HepG2 (cell line): ENCODE measurements around the gene CLCNKA. TPM values are rescaled to one million over a fixed set of nuclear protein-coding genes. Genes with fewer than 3 reads are reported as not detected.

Experiments used
- ATAC-seq: fragments of 200-7000 bp; cut with Tn5 transposase; 3 replicates; pipeline ENCODE4 v1.9.1; 2020; ENCODE audit warnings: mild to moderate bottlenecking, moderate library complexity
- BruUV-seq: library from RNA; stranded (reverse); fragments of 400-500 nt; replicated peaks from 2 replicates; lab custom pipeline; 2021; lab: Mats Ljungman, UMichigan
- CTCF ChIA-PET: fragments of 300-600 bp; formaldehyde crosslinking; extraction: SDS; loops from one replicate; lab custom pipeline; 2021; ENCODE audit warnings: low total read pairs, inconsistent platforms, low intra/inter-chr PET ratio; lab: Yijun Ruan, JAX
- POLR2A ChIA-PET: fragments of 350-600 bp; sonication (Branson Sonifier 250); formaldehyde crosslinking; loops from one replicate; lab custom pipeline; 2020; ENCODE audit warnings: antibody characterized with exemption, inconsistent platforms; lab: Yijun Ruan, JAX
- DNase-seq: peaks from one replicate; pipeline ENCODE4 v3.0.0-alpha.2; 2015; ENCODE audit warnings: low spot score
- FAIRE-seq: peaks from 3 replicates; lab custom pipeline; 2011; peaks lifted over from hg19 to GRCh38; lab: Jason Lieb, UNC
- H2AFZ ChIP-seq: one replicate; pipeline ENCODE4 v1.6.1; 2011; ENCODE audit warnings: low read length, inconsistent platforms
- H3K27ac ChIP-seq: fragments of 300-600 bp; 3 replicates; pipeline ENCODE4 v1.8.0; 2011; ENCODE audit warnings: mixed run types, mild to moderate bottlenecking, mixed read lengths, low read length, inconsistent platforms; ENCODE audit not compliant: insufficient read depth; ENCODE audit errors: extremely low read length
- H3K27me3 ChIP-seq, 2 experiments: fragments of 200-600 bp in 1 of 2; 2 replicates in 1 of 2; 3 replicates in 1 of 2; pipeline versions ENCODE4 v1.6.0 to v1.8.0; 2011; ENCODE audit warnings: low read length in 2 of 2, mild to moderate bottlenecking in 2 of 2, moderate library complexity in 2 of 2, inconsistent platforms in 1 of 2; ENCODE audit not compliant: insufficient read depth in 2 of 2, control insufficient read depth in 1 of 2
- H3K36me3 ChIP-seq, 2 experiments: fragments of 200-600 bp in 1 of 2; replicated peaks in 1 of 2; 2 replicates in 1 of 2; 3 replicates in 1 of 2; pipeline versions ENCODE4 v1.5.1 to v1.8.0; 2011; ENCODE audit warnings: low read length in 2 of 2, inconsistent platforms in 1 of 2; ENCODE audit not compliant: insufficient read depth in 2 of 2, control insufficient read depth in 1 of 2
- H3K4me1 ChIP-seq: 2 replicates; pipeline ENCODE4 v1.5.1; 2012; ENCODE audit warnings: low read length, inconsistent platforms; ENCODE audit not compliant: insufficient read depth
- H3K4me2 ChIP-seq: 2 replicates; pipeline ENCODE4 v1.6.0; 2011; ENCODE audit warnings: low read depth, low read length, inconsistent platforms
- H3K4me3 ChIP-seq, 3 experiments: fragments of 200-600 bp in 1 of 3; sonication (generic), shearing (Covaris generic) in 1 of 3; replicated peaks in 1 of 3; 2 replicates each; pipeline ENCODE4 v1.5.1; 2011 to 2016; ENCODE audit warnings: low read length in 3 of 3, inconsistent platforms in 2 of 3, low read depth in 2 of 3, mild to moderate bottlenecking in 2 of 3, control low read depth in 1 of 3, mixed read lengths in 1 of 3; ENCODE audit not compliant: insufficient read depth in 1 of 3
- H3K79me2 ChIP-seq: one replicate; pipeline ENCODE4 v1.6.1; 2011; ENCODE audit warnings: low read length, inconsistent platforms; ENCODE audit not compliant: insufficient read depth
- H3K9ac ChIP-seq: 2 replicates; pipeline ENCODE4 v1.6.0; 2011; ENCODE audit warnings: mild to moderate bottlenecking, low read depth, low read length, inconsistent platforms; ENCODE audit not compliant: insufficient read depth
- H3K9me3 ChIP-seq: 2 replicates; pipeline ENCODE4 v1.5.1; 2012; ENCODE audit warnings: mild to moderate bottlenecking, low read length
- H4K20me1 ChIP-seq: 2 replicates; pipeline ENCODE4 v1.6.0; 2011; ENCODE audit warnings: inconsistent platforms, mild to moderate bottlenecking, low read length, moderate library complexity; ENCODE audit not compliant: insufficient read depth
- ATAD3A ChIP-seq: sonication (generic); formaldehyde crosslinking; IDR thresholded peaks from 2 replicates; pipeline ENCODE4 v1.4.0; 2020; ENCODE audit warnings: missing genetic modification reagents
- CENPX ChIP-seq: sonication (generic); formaldehyde crosslinking; IDR thresholded peaks from 2 replicates; pipeline ENCODE4 v1.9.0; 2021; ENCODE audit warnings: mild to moderate bottlenecking, missing genetic modification reagents, moderate library complexity
- CREB1 ChIP-seq, 2 experiments: fragments of 450-650 bp in 1 of 2; IDR thresholded peaks; 2 replicates each; pipeline ENCODE4 v1.6.1; 2016 to 2017; ENCODE audit warnings: control low read depth in 1 of 2, mild to moderate bottlenecking in 1 of 2, missing compliant biosample characterization in 1 of 2, missing genetic modification characterization in 1 of 2
- KDM6A ChIP-seq: IDR thresholded peaks from 2 replicates; pipeline ENCODE4 v1.6.1; 2016; ENCODE audit warnings: low read depth
- RFX1 ChIP-seq: fragments of 450-650 bp; IDR thresholded peaks from 2 replicates; pipeline ENCODE4 v1.6.1; 2017
- SNAPC5 ChIP-seq: sonication (generic); formaldehyde crosslinking; IDR thresholded peaks from 2 replicates; pipeline ENCODE4 v1.8.1; 2023; ENCODE audit warnings: mild to moderate bottlenecking, missing genetic modification reagents, borderline replicate concordance
- ZNF430 ChIP-seq: sonication (generic); formaldehyde crosslinking; IDR thresholded peaks from 2 replicates; pipeline ENCODE4 v1.9.0; 2021; ENCODE audit warnings: mild to moderate bottlenecking, missing genetic modification reagents
- ZNF7 ChIP-seq: IDR thresholded peaks from 2 replicates; pipeline ENCODE4 v1.6.1; 2016; ENCODE audit warnings: missing biosample characterization, missing genetic modification reagents
- ZNF703 ChIP-seq: sonication (generic); formaldehyde crosslinking; IDR thresholded peaks from 2 replicates; pipeline ENCODE4 v1.5.1; 2020; ENCODE audit warnings: missing genetic modification reagents, mild to moderate bottlenecking, moderate library complexity, borderline replicate concordance
- ZNF782 ChIP-seq: sonication (generic); formaldehyde crosslinking; IDR thresholded peaks from 2 replicates; pipeline ENCODE4 v1.4.0; 2020; ENCODE audit warnings: missing genetic modification reagents, mild to moderate bottlenecking, borderline replicate concordance
- WGBS: methylation state at CpG from one replicate; pipeline ENCODE4 v1.1.6; 2017; ENCODE audit warnings: low lambda C conversion rate; 5-methylcytosine and 5-hydroxymethylcytosine counted together
- in situ Hi-C: cut with HindIII; loops from 2 replicates; pipeline ENCODE4 v1.10.0; 2017; ENCODE audit warnings: low pct_unique_long_range_greater_than_20kb; ENCODE audit not compliant: extremely low pct_ligation_motif_present
- intact Hi-C: fragments of 100-400 bp; cut with micrococcal nuclease; formaldehyde crosslinking; loops from one replicate; pipeline ENCODE4 v1.10.0; 2022; ENCODE audit not compliant: unreplicated experiment
- polyA plus RNA-seq, 8 experiments: library from polyadenylated mRNA; depleted of rRNA in 3 of 8; stranded (reverse) in 7 of 8; unstranded in 1 of 8; fragments of >200 nt; fragmentation: Illumina TruSeq in 4 of 8; extraction: Trizol in 4 of 8; gene quantifications; 2 replicates each; pipeline versions ENCODE4 v1.2.1 to v1.2.3, GENCODE V29; 2011 to 2016; ENCODE audit warnings: low read depth in 4 of 8, missing spikeins in 1 of 8, mixed read lengths in 1 of 8; ENCODE audit not compliant: insufficient read depth in 1 of 8
- total RNA-seq, 5 experiments: library from RNA; depleted of rRNA; stranded (reverse); fragments of >200 nt; fragmentation: Illumina TruSeq; extraction: Trizol; gene quantifications; 2 replicates each; pipeline ENCODE4 v1.2.3, GENCODE V29; 2016; ENCODE audit warnings: low read depth in 1 of 5

The CLCNKA gene
- total and polyA plus RNA-seq, 2 of the 13 experiments (the other 11 are each of a cell fraction or from before 2014, with no cell fraction given) = 0.03 TPM; not detected in 1

DNA sequence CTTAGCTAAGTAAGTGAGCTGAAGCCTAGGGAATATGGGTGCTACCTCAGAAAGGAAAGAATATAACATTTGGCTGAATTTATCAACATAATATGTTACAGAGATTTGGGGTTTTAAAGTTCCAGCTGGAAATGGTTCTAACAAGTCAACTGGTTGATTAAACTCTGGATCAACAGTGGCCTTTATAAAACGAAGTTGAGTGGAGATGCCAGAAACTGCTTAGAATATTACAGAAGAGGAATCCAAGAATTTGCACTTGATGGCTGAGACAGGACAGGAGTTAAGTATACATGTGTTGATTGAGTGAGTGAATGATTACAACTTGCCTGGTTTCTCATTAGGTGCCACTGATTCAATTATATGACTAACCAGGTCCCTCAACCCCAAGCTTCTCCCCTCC is 38.6 kb upstream of the CLCNKA start:
- no peak overlapping the region for H3K4me3 ChIP-seq
- ATAC-seq = no peak
- no peaks in the 10 kb centered on the region for H4K20me1 ChIP-seq
- H2AFZ ChIP-seq = no peak overlapping the region
- in situ Hi-C loops = no loop called here
- H3K4me1 ChIP-seq = peaks cover 40% of the 10 kb centered on the region
- peaks cover 7% of the 10 kb centered on the region for H3K9me3 ChIP-seq
- POLR2A ChIA-PET = no interaction called here
- H3K79me2 ChIP-seq = no peaks in the 10 kb centered on the region
- BruUV-seq = no TSS peak
- intact Hi-C loops = no loop called here
- 0% methylated on average over 1 of the region's 1 CpG for WGBS
- no peak overlapping the region for H3K27ac ChIP-seq
- 0 out of 2 replicates have a peak overlapping the region, but pooled peaks have one; percentile 9 for H3K4me2 ChIP-seq
- no peaks in the 10 kb centered on the region for H3K36me3 ChIP-seq
- H3K27me3 ChIP-seq = no peaks in the 10 kb centered on the region
- TF ChIP-seq CENPX (CRISPR knock-in tag) = no peak
- TF ChIP-seq RFX1 = no peak
- TF ChIP-seq ATAD3A (CRISPR knock-in tag) = no peak
- no peak for TF ChIP-seq ZNF782 (CRISPR knock-in tag)
- TF ChIP-seq KDM6A (CRISPR knock-in tag) = no peak
- TF ChIP-seq ZNF703 (CRISPR knock-in tag) = no peak
- TF ChIP-seq ZNF430 (CRISPR knock-in tag) = no peak
- TF ChIP-seq CREB1 (IDR thresholded peaks at IDR 0.05) = no peak
- no peak for TF ChIP-seq CREB1 (CRISPR knock-in tag; IDR thresholded peaks at IDR 0.05)
- no peak for TF ChIP-seq SNAPC5
- no peak for TF ChIP-seq ZNF7
- DNase-seq = no peak
- CTCF ChIA-PET = no interaction called here
- no peak for FAIRE-seq
- no peak overlapping the region for H3K9ac ChIP-seq
